GM19035 (cell line): ENCODE data around the gene KHSRP.

ENCODE experiments used
- ATAC-seq: cut with Tn5 transposase; IDR thresholded peaks from one replicate; pipeline ENCODE4 v1.9.1; 2021; ENCODE audit not compliant: unreplicated experiment

Gene KHSRP, protein sequence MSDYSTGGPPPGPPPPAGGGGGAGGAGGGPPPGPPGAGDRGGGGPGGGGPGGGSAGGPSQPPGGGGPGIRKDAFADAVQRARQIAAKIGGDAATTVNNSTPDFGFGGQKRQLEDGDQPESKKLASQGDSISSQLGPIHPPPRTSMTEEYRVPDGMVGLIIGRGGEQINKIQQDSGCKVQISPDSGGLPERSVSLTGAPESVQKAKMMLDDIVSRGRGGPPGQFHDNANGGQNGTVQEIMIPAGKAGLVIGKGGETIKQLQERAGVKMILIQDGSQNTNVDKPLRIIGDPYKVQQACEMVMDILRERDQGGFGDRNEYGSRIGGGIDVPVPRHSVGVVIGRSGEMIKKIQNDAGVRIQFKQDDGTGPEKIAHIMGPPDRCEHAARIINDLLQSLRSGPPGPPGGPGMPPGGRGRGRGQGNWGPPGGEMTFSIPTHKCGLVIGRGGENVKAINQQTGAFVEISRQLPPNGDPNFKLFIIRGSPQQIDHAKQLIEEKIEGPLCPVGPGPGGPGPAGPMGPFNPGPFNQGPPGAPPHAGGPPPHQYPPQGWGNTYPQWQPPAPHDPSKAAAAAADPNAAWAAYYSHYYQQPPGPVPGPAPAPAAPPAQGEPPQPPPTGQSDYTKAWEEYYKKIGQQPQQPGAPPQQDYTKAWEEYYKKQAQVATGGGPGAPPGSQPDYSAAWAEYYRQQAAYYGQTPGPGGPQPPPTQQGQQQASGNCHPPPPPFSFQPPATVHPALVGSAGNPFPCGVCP

DNA sequence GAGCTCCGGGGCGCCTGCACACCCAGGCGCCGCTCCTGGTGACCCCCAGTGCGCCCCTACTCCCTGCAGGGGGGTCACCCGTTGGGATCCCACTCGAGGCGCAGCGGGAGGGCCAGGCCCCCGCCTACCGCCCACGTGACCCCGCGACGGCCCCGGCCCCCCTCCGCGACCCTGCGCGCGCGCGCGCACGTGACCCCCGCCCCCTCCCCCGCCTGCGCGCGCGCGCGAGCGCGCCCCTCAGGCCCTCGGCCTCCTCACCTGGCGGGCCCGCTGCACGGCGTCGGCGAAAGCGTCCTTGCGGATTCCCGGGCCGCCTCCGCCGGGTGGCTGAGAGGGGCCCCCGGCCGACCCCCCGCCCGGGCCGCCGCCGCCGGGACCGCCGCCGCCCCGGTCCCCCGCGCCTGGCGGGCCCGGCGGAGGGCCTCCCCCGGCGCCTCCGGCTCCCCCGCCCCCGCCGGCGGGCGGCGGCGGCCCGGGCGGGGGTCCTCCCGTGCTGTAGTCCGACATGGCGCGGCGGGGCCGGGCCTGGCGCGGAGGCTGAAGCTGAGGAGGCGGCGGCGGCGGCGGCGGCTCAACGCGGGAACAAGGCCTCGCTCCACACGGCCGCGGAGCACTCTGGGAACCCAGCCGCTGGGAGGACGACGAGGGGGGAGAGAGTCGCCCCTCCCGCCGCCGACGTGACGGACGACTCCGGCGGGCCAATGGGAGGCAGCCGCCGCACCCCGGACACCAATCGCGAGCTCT, at the start of gene KHSRP:
KHSRP (minus strand) TSS at position 617 of the 744 bp plus-strand sequence; CDS start at position 507, 110 bp downstream.
- no peak for ATAC-seq

DNA sequence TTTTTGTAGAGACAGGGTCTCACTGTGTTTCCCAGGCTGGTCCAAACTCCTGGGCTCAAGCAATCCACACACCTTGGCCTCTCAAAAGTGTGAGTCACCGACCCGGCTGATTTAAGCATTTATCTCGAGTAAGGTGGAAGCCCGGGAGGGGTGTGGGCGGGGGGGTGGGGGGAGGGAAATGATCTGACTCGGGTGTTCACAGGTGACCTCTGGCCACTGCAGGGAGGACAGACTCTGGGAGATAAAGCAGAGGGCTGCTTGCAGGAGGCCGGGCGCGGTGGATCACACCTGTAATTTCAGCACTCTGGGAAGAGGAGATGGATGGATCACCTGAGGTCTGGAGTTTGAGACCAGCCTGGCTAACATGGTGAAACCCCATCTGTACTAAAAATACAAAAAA, 49.0 kb upstream of the KHSRP start:
- no peak for ATAC-seq

DNA sequence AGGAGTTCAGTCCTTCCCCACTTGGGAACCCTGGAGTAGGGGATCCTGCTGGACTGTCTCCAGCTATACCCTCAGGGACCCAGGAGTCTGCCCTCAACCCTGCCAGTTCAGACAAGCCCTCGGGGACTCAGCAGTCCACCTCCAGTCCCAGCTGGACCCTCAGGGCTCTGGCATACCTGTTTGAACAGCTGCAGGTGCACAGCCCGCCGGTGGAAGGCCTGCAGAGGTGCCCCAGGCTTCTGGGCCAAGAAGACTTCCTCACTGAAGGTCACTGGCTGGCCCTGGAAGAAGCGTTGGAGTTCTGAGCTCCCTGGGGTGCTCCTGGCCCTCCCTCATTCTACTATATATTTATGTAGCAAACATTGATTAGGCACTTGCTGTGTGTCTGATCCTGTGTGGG, 48.1 kb upstream of the KHSRP start:
- no peak for ATAC-seq

DNA sequence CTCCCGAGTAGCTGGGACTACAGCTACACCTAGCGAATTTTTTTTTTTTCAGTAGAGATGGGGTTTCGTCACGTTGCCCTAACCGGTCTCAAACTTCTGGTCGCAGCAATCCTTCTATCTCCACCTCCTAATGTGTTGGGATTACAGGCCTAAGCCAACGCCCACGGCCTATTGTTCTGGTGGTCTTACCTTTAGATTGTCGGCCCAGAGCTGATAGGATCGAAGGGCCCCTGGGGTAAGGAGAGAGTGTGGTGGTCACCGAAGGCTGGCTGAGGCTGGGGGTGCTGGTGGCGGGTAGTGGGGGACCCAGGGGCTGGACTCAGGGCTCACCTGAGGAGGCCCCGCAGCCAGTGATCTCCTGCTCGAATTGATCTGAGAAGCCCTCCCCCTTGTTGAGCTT, 46.5 kb upstream of the KHSRP start:
- ATAC-seq: no peak

DNA sequence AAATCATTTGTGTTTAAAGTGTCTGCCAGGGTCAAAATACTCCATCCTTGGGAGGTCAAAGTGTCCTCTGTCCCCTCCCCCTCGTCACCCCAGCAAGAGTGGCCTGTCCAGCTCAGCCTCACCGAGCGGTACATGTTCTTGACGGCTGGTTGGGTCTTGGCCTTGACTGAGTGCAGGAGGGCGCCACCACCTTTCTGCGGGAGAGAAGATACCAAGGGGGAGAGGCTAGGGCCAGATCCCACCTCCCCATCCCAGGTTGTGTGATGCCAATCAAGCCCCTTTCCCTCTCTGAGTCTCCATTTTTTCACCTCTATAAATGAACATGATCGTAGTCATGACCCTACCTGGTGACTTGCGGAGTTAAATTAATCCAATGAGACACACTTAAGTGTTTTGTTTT, 45.6 kb upstream of the KHSRP start:
- no peak for ATAC-seq

DNA sequence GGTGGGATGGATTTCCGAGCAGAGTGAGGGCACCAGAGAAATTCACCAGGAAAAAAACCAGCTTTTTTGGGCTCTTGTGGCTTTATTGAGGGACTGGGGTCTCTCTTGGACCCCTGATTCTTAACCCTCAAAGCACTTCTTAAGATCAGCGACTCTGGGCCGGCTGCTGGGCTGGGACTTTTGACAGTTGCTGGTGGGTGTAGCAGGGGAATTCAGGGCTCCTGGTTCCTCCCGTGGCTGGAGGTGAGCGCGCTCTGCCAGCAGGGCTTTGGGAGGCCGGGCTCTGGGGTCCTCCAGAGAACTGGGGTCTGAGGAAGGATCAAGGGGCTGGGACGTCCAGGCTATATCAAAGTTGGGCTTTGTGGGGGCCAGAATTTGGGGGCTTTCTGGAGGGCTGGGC, 42.8 kb upstream of the KHSRP start:
- no peak for ATAC-seq

DNA sequence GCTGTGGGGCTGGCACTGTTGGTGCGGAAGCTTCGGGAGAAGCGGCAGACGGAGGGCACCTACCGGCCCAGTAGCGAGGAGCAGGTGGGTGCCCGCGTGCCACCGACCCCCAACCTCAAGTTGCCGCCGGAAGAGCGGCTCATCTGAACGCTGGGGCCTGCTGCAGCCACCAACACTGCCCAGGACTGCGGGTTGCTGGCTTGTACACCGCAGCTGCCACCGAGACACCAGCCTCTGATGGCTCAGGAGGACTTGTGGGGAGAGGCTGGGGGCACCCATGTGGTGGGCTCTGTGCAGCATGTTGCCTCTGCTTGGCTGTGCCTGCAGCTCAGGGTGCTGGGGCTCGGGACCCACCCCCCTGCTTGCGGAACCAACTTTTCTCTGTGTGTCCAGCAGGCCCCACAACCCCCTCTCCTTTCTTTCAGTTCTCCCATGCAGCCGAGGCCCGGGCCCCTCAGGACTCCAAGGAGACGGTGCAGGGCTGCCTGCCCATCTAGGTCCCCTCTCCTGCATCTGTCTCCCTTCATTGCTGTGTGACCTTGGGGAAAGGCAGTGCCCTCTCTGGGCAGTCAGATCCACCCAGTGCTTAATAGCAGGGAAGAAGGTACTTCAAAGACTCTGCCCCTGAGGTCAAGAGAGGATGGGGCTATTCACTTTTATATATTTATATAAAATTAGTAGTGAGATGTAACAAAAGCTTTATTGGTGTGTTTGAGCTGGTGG, 42.1 kb upstream of the KHSRP start:
- no peak for ATAC-seq

DNA sequence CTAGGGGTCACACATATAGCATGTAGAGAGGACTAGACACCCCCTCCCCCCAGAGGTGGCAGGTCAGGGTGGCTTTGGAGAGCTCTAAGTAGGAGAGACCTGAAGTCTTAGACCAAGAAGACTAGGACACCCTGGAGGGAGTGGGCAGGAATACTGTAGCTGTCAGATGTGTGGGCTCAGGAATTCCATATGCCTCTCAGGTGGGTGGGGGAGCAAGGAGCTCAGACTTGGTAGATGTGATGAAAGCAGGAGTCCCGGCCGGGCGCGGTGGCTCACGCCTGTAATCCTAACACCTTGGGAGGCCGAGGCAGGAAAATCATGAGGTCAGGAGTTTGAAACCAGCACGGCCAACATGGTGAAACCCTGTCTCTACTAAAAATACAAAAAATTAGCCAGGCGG, 41.1 kb upstream of the KHSRP start:
- ATAC-seq: no peak

DNA sequence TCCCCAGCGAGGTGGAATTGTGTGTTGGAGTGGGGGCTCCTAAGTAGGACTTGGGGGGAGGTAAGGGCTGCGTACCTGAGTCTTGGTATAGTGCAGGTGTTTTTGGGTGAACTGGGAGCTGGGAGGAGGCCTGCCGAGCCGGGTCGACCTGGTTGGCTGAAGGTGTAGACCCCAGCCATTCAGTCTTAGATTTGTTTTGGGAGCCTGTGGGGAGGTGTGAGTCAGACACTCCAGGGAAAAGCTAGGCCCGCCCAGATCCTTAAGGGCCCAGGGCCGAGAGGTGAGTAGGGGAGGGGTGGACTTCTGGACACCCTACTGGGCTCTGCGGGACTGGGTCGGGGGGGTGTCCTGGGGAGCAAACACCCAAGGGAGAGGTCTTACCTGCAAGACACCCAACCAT, 40.4 kb upstream of the KHSRP start:
- ATAC-seq: no peak

DNA sequence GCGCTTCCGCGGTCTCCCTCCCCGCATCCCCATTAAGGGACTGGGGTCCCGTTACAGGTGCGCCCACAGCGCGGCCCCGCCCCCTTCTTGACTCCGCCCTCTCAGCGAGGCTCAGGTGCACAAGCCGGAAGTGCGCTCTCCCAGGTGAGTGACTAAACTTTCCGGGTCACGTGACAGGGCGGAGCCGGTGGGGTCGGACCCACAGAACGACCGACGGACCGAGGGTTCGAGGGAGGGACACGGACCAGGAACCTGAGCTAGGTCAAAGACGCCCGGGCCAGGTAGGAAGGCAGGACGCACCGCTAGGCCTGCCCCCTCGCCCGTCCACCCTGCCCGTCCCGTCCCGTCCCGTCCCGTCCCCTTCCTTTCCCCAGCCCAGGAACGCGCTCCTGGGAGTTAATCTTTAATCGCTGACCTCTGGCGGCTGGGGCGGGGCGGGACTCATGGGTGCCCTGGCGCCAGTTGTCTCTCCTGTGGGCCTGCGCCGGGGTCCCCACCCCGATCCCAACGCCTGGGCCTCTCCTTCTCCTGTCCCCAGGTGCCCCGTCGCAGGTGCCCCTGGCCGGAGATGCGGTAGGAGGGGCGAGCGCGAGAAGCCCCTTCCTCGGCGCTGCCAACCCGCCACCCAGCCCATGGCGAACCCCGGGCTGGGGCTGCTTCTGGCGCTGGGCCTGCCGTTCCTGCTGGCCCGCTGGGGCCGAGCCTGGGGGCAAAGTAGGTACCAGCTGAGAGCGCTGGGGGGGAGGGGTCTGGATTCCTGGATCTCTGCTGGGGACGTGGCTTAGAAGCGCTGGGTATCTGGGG, 39.7 kb upstream of the KHSRP start, which contains the start of gene CRB3:
CRB3 (plus strand) TSS at position 202 of the 804 bp plus-strand sequence; CDS start at position 633, 431 bp downstream.
- ATAC-seq: no peak

DNA sequence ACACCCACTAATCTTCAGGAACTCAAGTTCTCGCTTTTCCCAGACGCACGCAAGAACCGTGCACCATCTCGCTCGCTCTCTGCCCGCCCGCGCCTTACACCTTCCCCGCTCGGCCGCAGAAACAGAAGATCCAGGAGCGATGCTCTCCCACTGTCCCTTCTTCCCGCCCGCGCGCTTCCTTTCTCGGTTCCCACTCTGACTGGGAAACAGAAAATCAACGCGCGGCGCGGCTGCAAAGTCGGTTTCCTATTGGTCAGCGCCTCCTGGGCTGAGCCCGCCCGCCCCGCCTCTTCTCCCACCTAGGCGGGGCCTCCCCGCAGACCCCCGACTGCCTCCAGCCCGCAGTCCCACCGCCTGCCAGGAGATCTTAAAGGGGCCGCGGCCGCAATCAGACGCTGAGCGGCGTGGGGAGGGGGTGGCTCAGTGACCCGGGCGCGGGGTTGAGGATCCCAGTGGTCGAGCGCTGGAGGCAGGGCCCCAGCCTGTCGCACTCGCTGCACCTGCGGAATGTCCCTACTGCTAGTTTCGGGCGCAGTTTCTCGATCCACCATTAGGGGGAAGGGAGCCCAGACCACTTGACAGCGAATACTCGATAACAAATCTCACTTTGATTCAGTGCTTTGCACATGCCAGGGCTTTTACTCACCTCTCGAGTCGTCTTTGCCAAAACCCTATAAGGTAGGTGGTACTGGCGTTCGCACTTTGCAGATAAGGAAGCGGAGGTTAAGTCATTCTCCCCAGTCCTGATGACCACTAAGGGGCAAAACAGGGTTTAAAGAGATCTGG, 35.7 kb upstream of the KHSRP start:
- ATAC-seq: peak; percentile 75

DNA sequence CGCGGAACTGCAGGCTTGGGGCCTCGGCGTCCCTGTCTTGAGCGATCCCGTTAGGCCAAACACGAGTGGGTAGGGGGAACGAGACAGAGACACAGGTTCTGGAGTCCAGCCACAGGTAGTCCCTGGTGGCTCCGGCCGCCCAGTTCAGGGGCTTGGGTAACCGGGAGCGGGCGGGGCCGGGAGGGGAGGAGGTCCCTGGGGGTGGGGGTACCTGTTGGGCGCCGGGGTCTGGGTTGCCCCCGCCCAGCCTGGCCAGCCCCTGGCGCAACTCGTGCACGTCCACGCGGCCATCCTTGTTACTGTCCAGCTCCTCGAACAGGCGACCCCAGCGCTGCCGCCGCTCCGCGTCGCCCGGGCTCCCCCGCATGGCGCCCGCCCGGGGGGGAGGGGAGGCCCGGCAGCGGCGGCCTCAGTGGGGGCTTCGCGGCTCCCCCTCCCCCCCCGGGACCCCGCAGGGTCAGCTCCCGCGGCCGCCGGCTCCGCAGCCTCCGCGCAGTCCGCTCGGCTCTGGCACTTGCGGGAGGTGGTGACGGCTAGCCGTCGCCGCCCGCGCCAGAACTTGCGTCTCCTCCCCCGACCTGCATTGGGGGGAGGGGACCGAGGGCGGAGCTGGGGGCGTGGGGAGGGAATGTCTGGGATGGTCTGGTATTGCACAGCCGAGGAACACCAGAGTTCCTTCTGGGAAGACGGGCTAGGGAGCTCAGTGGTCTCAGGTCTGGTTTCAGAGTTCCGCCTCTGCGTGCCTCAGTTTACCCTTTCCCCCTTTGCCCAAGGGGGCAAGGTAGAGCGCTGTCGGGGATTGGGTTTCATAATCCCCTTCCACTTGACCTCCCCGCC, 34.9 kb upstream of the KHSRP start, which contains the start of gene SLC25A23:
SLC25A23 (minus strand) TSS at position 531 of the 837 bp plus-strand sequence; CDS start at position 367, 164 bp downstream.
- peak; percentile 40 for ATAC-seq

DNA sequence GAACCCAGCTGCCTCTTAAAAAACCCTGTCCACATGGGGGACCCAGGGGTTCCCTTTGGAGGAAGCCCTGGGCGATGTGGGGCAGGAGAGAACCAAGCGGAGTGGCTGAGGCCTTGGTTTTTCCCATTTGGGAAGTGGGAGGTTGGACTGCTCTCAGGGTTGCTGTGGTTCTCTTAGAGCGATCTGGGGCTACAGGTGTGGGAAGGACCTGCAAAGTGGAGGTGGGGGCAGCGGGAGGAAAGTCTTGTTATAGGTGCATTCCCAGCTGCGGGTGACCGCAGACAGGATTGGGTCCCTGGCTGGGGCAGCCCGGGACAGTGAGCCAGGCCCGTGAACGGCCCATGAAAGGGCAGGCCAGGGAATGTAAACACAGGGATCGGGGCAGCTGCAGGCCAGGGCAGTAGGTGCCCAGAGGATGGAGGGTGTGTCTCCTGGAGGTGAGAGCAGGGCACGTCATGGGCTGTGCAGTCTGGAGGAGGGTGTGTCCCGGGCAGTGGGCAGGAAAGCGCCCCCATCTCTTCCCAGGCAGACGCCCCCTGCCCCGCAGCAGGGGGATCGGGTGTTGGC, 34.2 kb upstream of the KHSRP start:
- no peak for ATAC-seq

DNA sequence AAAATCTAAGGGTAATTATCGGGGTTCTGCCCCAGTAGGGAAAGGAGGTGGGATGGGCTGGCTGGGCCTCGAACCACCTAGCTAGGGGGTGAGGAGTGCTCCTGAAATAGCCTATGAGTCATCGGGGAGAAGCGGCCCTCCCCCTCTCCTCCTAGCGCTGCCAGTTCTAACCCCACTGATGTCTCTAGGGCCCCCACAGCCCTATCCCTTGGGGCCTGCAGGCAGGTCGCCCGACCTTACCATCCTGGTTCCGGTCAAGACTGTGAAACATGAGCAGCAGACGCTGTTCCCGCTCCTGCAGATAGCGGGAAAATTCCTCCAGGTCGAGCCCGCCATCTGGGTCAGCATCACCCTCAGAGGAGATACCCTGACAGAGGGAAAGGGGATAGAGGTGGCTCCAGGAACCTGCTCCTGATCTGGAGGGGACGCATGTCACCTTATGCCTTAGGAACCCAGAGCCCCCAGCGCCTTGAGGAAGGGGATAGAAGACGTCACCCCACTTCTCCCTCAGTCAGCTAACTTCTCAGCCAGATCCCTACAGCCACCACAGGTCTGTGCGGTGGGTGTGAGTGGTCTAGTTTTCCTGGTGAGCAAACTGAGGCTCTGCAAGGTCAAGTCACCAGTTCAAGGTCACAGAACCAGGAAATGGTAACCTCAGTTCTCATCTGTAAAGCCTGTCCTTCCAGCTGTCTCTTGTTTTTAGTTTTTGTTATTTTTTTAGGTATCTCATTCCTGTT, 33.5 kb upstream of the KHSRP start:
- no peak for ATAC-seq

DNA sequence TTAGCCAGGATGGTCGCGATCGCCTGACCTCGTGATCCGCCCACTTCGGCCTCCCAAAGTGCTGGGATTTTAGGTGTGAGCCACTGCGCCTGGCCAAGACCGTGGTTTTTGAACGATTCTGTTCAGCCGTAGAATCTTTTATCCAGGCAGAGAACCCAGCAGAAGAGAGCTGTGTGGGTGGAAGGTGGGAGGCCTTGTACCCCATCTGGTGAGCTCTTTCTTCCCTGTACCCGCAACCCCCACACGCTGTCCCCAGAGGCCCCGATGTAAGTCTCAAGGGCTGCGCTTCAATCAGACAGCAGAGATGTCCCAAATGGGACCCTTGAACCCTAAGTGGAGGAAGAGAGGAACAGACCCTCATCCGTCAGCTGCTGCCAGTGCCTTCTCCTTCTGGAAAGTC, 31.3 kb upstream of the KHSRP start:
- no peak for ATAC-seq

DNA sequence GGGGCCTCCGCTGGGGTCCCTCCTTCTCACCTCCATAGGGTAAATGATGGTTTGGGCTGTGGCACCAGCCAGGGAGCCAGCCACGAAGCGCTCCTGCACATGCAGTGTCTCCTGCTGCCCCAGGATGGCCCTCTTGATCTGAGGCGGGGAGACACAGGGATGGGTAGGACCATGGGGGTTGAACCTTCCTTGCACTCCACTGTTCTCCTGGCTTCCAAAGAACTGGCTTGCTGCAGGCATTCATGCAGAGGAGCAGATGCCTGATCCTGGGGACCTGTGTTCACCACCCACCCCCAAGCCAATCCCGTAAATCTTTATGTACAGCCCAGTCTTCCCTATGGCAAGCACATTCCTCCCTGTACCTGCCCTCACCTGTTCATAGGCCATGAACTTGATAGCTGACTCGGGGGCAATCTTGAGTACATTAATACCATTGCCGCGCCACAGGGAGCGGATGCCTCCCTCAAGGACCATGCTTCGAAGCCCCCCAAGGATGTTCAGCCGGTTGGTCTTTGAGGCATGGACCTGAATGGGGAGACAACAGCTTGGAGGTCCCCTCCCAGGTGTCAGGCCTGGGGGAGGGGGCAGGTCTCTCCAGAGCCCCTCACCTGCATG, 29.4 kb upstream of the KHSRP start:
- no peak for ATAC-seq

DNA sequence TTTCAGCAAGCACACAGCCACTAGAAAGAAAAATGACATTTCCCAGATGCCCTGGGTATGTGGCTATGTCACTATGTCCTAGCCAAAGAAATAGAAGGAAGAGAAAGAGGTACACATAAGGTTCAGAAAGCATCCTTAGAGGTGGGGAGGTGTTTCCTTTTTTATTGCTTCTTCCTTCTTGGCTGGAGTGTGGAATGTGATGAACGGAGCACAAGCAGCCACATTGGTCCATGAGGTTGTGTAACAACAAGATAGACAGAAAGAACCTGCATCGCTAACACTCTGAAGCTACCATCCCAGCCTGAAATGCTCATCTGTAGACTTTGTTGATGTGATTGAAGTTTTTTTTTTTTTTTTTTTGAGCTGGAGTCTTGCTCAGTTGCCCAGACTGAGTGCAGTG, 28.3 kb upstream of the KHSRP start:
- no peak for ATAC-seq
